GM23338 (cell line): ENCODE measurements around the gene FASN. TPM values are rescaled to one million over a fixed set of nuclear protein-coding genes. Genes with fewer than 3 reads are reported as not detected.

Experiments
- ATAC-seq: fragments of 200-7000 bp; cut with Tn5 transposase; 3 replicates; pipeline ENCODE4 v1.9.1; 2020
- DNase-seq: peaks from one replicate; pipeline ENCODE4 v3.0.0-alpha.2; 2015; ENCODE audit warnings: low spot score
- H2AFZ ChIP-seq: fragments of 200-600 bp; sonication (generic); 2 replicates; pipeline ENCODE4 v1.8.0; 2016; ENCODE audit warnings: antibody characterized with exemption, mild to moderate bottlenecking, moderate library complexity
- H3F3A ChIP-seq: fragments of 200-600 bp; sonication (generic); replicated peaks from 2 replicates; pipeline ENCODE4 v1.8.0; 2017; ENCODE audit warnings: antibody characterized with exemption, mixed run types, low read depth
- H3K27ac ChIP-seq: fragments of 200-600 bp; sonication (generic); 2 replicates; pipeline ENCODE4 v1.6.1; 2016; ENCODE audit warnings: low read depth
- H3K27me3 ChIP-seq: fragments of 200-600 bp; sonication (generic); 2 replicates; pipeline ENCODE4 v1.8.0; 2016; ENCODE audit warnings: mild to moderate bottlenecking, mixed run types, moderate library complexity; ENCODE audit not compliant: insufficient read depth
- H3K36me3 ChIP-seq: fragments of 200-600 bp; sonication (generic); 2 replicates; pipeline ENCODE4 v1.8.0; 2016; ENCODE audit warnings: mild to moderate bottlenecking; ENCODE audit not compliant: insufficient read depth
- H3K4me1 ChIP-seq: fragments of 200-600 bp; sonication (generic); 2 replicates; pipeline ENCODE4 v1.8.0; 2016; ENCODE audit warnings: mild to moderate bottlenecking, moderate library complexity; ENCODE audit not compliant: insufficient read depth
- H3K4me2 ChIP-seq: fragments of 200-600 bp; sonication (generic); 2 replicates; pipeline ENCODE4 v1.7.1; 2017; ENCODE audit warnings: mixed run types
- H3K4me3 ChIP-seq: fragments of 200-600 bp; sonication (generic); 2 replicates; pipeline ENCODE4 v1.6.1; 2016; ENCODE audit warnings: mixed run types
- H3K79me2 ChIP-seq: fragments of 200-600 bp; sonication (generic); replicated peaks from 2 replicates; pipeline ENCODE4 v1.8.0; 2017; ENCODE audit warnings: mild to moderate bottlenecking; ENCODE audit not compliant: insufficient read depth
- H3K9me2 ChIP-seq: fragments of 200-600 bp; sonication (generic); 2 replicates; pipeline ENCODE4 v1.8.0; 2017; ENCODE audit not compliant: insufficient read depth
- H4K20me1 ChIP-seq: fragments of 200-600 bp; sonication (generic); replicated peaks from 2 replicates; pipeline ENCODE4 v1.8.0; 2017; ENCODE audit warnings: mild to moderate bottlenecking; ENCODE audit not compliant: insufficient read depth
- H3K27ac Mint-ChIP-seq: 2 replicates; pipeline ENCODE4 v1.8.0; 2020; ENCODE audit warnings: inconsistent platforms, mild to moderate bottlenecking, moderate library complexity, mixed read lengths
- H3K27me3 Mint-ChIP-seq: 3 replicates; pipeline ENCODE4 v1.8.0; 2022; ENCODE audit warnings: low read depth, mild to moderate bottlenecking, moderate library complexity, mixed read lengths, inconsistent platforms; ENCODE audit not compliant: insufficient read depth, poor library complexity
- H3K36me3 Mint-ChIP-seq: 3 replicates; pipeline ENCODE4 v1.8.0; 2021; ENCODE audit warnings: low read depth, mild to moderate bottlenecking, inconsistent platforms, moderate library complexity, mixed read lengths
- H3K4me1 Mint-ChIP-seq: 3 replicates; pipeline ENCODE4 v1.8.0; 2020; ENCODE audit warnings: mild to moderate bottlenecking, inconsistent platforms, mixed read lengths
- H3K4me3 Mint-ChIP-seq: 3 replicates; pipeline ENCODE4 v1.8.0; 2021; ENCODE audit warnings: moderate library complexity, mild to moderate bottlenecking, inconsistent platforms, mixed read lengths
- H3K9me3 Mint-ChIP-seq: 3 replicates; pipeline ENCODE4 v1.8.0; 2020; ENCODE audit warnings: moderate library complexity, mild to moderate bottlenecking, inconsistent platforms, mixed read lengths
- CREB1 ChIP-seq: fragments of 250-450 bp; sonication (Bioruptor Pico); IDR thresholded peaks from 2 replicates; pipeline ENCODE4 v1.5.0; 2020; ENCODE audit warnings: low read depth, mild to moderate bottlenecking, moderate library complexity
- EZH2 ChIP-seq: fragments of 200-600 bp; sonication (generic); IDR thresholded peaks from one replicate; pipeline ENCODE4 v1.8.0; 2017; ENCODE audit warnings: antibody characterized with exemption, mild to moderate bottlenecking, low read depth; ENCODE audit not compliant: unreplicated experiment
- EZH2phosphoT487 ChIP-seq: fragments of 200-600 bp; sonication (generic); IDR thresholded peaks from one replicate; pipeline ENCODE4 v1.8.1; 2018; ENCODE audit warnings: antibody characterized with exemption; ENCODE audit not compliant: unreplicated experiment
- JUNB ChIP-seq: IDR thresholded peaks from one replicate; pipeline ENCODE4 v1.6.1; 2016; ENCODE audit warnings: antibody characterized with exemption; ENCODE audit not compliant: unreplicated experiment
- NANOG ChIP-seq: IDR thresholded peaks from 2 replicates; pipeline ENCODE4 v1.6.1; 2016; ENCODE audit warnings: antibody characterized with exemption, borderline replicate concordance
- POLR2AphosphoS5 ChIP-seq: IDR thresholded peaks from 2 replicates; pipeline ENCODE4 v1.6.1; 2016; ENCODE audit warnings: antibody characterized with exemption, low read depth
- STAT1 ChIP-seq: IDR thresholded peaks from one replicate; pipeline ENCODE4 v1.6.1; 2016; ENCODE audit warnings: antibody characterized with exemption; ENCODE audit not compliant: unreplicated experiment
- ZNF114 ChIP-seq: fragments of 250-450 bp; sonication (Bioruptor Pico); IDR thresholded peaks from 2 replicates; pipeline ENCODE4 v1.5.0; 2020; ENCODE audit warnings: mild to moderate bottlenecking, moderate library complexity
- ZNF331 ChIP-seq: fragments of 250-450 bp; sonication (Bioruptor Pico); IDR thresholded peaks from 2 replicates; pipeline ENCODE4 v1.5.0; 2020; ENCODE audit warnings: low read depth, mild to moderate bottlenecking, moderate library complexity
- polyA plus RNA-seq: library from polyadenylated mRNA; unstranded; fragments of >200 nt; fragmentation: Nextera tagmentation; extraction: Ambion mirVana; gene quantifications from 2 replicates; pipeline ENCODE4 v1.2.1, GENCODE V29; 2016
- total RNA-seq: library from RNA; depleted of rRNA; stranded (reverse); fragments of >200 nt; shearing (Covaris generic); gene quantifications from 2 replicates; pipeline ENCODE4 v1.2.3, GENCODE V29; 2014
- TF ChIP-seq, protein P1 (sequence below), 2 experiments: fragments of 200-600 bp in 1 of 2; sonication (generic) in 1 of 2; conservative IDR thresholded peaks; 2 replicates each; pipeline versions ENCODE4 v1.5.1 to v1.6.1; 2016 to 2017; ENCODE audit warnings: antibody characterized with exemption in 2 of 2, low read depth in 2 of 2, mild to moderate bottlenecking in 2 of 2, moderate library complexity in 1 of 2
- TF ChIP-seq, protein P2 (sequence below): fragments of 250-450 bp; sonication (Bioruptor Pico); IDR thresholded peaks from 2 replicates; pipeline ENCODE4 v1.5.0; 2020; ENCODE audit warnings: mild to moderate bottlenecking, moderate library complexity
- TF ChIP-seq, protein P3 (sequence below): IDR thresholded peaks from 2 replicates; pipeline ENCODE4 v1.6.1; 2016; ENCODE audit warnings: antibody characterized with exemption
- TF ChIP-seq, protein P4 (sequence below): IDR thresholded peaks from one replicate; pipeline ENCODE4 v1.6.1; 2018; ENCODE audit warnings: antibody characterized with exemption; ENCODE audit not compliant: unreplicated experiment

Gene FASN
- total and polyA plus RNA-seq, 2 experiments from 2014 or later = 120 to 849 TPM

DNA sequence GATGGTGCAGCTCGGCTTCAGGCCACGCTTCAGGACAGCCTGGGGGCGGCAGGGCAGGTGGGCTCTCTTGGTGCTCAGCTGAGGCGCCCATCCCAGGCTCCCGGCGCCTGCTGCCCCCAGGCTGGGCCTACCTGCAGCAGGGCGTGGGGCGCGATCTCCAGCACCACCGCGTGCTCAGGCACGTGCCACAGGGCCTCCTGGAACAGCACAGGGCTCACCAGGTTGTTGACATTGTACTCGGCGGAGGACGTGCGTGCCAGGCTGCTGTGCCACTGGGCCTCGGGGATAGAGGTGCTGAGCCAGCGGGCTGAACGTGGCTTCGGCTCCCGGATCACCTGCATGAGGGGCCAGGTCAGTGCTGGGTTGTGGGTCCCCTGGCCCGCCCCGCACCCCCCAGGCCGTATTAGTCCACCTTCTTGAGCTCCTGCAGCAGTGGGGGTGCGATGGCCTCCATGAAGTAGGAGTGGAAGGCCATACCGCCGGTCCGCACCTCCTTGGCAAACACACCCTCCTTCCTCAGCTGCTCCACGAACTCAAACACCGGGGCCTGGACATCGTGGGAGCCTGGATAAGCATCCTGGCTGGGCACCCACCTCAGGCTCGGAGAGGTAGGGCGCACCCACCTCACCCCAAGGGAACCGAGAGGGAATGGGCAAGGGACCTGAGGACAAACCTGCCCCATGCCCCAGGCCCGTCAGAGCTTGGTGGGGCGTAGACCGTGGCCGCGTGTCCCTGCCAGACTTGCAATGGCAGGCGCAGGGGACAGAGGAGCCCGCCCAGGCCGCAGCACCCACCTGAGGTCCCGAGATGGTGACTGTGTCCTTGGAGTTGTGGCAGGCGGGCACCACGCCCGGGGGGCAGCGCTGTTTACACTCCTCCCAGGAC, 9.0 kb downstream of the FASN start:
- Mint-ChIP-seq H3K36me3 (peaks cover 55% of the 10 kb centered on the region; the same call in 2 of the 3 replicates), H3K4me3 (no peak overlapping the region), H3K9me3 (no peaks in the 10 kb centered on the region), H3K4me1 (no peaks in the 10 kb centered on the region), H3K27ac (no peak overlapping the region), H3K27me3 (peaks cover 10% of the 10 kb centered on the region)
- Histone ChIP-seq H3K79me2 (peaks cover 5% of the 10 kb centered on the region; the same call in 1 of the 2 replicates), H3K27me3 (no peaks in the 10 kb centered on the region), H3K9me2 (no peaks in the 10 kb centered on the region), H4K20me1 (peaks cover 18% of the 10 kb centered on the region), H3K36me3 (peaks cover 13% of the 10 kb centered on the region; the same call in 1 of the 2 replicates), H3F3A (0 out of 2 replicates have a peak, but pooled peaks cover 16% of the 10 kb centered on the region), H2AFZ (no peak overlapping the region), H3K27ac (no peak overlapping the region), H3K4me3 (no peak overlapping the region), H3K4me1 (no peaks in the 10 kb centered on the region), H3K4me2 (no peak overlapping the region)
- no peak for ATAC-seq
- DNase-seq = no peak
- TF ChIP-seq, protein P1, sequence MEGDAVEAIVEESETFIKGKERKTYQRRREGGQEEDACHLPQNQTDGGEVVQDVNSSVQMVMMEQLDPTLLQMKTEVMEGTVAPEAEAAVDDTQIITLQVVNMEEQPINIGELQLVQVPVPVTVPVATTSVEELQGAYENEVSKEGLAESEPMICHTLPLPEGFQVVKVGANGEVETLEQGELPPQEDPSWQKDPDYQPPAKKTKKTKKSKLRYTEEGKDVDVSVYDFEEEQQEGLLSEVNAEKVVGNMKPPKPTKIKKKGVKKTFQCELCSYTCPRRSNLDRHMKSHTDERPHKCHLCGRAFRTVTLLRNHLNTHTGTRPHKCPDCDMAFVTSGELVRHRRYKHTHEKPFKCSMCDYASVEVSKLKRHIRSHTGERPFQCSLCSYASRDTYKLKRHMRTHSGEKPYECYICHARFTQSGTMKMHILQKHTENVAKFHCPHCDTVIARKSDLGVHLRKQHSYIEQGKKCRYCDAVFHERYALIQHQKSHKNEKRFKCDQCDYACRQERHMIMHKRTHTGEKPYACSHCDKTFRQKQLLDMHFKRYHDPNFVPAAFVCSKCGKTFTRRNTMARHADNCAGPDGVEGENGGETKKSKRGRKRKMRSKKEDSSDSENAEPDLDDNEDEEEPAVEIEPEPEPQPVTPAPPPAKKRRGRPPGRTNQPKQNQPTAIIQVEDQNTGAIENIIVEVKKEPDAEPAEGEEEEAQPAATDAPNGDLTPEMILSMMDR (conservative IDR thresholded peaks at IDR 0.05; ENCODE audit: low read depth in 2 of 2) = no peak
- TF ChIP-seq EZH2phosphoT487 = no peak
- no peak for TF ChIP-seq CREB1 (CRISPR knock-in tag)
- TF ChIP-seq, protein P2, sequence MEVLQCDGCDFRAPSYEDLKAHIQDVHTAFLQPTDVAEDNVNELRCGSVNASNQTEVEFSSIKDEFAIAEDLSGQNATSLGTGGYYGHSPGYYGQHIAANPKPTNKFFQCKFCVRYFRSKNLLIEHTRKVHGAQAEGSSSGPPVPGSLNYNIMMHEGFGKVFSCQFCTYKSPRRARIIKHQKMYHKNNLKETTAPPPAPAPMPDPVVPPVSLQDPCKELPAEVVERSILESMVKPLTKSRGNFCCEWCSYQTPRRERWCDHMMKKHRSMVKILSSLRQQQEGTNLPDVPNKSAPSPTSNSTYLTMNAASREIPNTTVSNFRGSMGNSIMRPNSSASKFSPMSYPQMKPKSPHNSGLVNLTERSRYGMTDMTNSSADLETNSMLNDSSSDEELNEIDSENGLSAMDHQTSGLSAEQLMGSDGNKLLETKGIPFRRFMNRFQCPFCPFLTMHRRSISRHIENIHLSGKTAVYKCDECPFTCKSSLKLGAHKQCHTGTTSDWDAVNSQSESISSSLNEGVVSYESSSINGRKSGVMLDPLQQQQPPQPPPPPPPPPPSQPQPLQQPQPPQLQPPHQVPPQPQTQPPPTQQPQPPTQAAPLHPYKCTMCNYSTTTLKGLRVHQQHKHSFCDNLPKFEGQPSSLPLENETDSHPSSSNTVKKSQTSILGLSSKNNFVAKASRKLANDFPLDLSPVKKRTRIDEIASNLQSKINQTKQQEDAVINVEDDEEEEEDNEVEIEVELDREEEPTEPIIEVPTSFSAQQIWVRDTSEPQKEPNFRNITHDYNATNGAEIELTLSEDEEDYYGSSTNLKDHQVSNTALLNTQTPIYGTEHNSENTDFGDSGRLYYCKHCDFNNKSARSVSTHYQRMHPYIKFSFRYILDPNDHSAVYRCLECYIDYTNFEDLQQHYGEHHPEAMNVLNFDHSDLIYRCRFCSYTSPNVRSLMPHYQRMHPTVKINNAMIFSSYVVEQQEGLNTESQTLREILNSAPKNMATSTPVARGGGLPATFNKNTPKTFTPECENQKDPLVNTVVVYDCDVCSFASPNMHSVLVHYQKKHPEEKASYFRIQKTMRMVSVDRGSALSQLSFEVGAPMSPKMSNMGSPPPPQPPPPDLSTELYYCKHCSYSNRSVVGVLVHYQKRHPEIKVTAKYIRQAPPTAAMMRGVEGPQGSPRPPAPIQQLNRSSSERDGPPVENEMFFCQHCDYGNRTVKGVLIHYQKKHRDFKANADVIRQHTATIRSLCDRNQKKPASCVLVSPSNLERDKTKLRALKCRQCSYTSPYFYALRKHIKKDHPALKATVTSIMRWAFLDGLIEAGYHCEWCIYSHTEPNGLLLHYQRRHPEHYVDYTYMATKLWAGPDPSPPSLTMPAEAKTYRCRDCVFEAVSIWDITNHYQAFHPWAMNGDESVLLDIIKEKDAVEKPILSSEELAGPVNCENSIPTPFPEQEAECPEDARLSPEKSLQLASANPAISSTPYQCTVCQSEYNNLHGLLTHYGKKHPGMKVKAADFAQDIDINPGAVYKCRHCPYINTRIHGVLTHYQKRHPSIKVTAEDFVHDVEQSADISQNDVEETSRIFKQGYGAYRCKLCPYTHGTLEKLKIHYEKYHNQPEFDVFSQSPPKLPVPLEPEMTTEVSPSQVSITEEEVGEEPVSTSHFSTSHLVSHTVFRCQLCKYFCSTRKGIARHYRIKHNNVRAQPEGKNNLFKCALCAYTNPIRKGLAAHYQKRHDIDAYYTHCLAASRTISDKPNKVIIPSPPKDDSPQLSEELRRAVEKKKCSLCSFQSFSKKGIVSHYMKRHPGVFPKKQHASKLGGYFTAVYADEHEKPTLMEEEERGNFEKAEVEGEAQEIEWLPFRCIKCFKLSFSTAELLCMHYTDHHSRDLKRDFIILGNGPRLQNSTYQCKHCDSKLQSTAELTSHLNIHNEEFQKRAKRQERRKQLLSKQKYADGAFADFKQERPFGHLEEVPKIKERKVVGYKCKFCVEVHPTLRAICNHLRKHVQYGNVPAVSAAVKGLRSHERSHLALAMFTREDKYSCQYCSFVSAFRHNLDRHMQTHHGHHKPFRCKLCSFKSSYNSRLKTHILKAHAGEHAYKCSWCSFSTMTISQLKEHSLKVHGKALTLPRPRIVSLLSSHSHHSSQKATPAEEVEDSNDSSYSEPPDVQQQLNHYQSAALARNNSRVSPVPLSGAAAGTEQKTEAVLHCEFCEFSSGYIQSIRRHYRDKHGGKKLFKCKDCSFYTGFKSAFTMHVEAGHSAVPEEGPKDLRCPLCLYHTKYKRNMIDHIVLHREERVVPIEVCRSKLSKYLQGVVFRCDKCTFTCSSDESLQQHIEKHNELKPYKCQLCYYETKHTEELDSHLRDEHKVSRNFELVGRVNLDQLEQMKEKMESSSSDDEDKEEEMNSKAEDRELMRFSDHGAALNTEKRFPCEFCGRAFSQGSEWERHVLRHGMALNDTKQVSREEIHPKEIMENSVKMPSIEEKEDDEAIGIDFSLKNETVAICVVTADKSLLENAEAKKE (CRISPR knock-in tag) = no peak
- TF ChIP-seq STAT1 = no peak
- TF ChIP-seq ZNF114 (CRISPR knock-in tag) = no peak
- TF ChIP-seq JUNB = no peak
- TF ChIP-seq, protein P3, sequence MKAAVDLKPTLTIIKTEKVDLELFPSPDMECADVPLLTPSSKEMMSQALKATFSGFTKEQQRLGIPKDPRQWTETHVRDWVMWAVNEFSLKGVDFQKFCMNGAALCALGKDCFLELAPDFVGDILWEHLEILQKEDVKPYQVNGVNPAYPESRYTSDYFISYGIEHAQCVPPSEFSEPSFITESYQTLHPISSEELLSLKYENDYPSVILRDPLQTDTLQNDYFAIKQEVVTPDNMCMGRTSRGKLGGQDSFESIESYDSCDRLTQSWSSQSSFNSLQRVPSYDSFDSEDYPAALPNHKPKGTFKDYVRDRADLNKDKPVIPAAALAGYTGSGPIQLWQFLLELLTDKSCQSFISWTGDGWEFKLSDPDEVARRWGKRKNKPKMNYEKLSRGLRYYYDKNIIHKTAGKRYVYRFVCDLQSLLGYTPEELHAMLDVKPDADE = no peak
- TF ChIP-seq POLR2AphosphoS5 = no peak
- no peak for TF ChIP-seq ZNF331 (CRISPR knock-in tag)
- TF ChIP-seq, protein P4, sequence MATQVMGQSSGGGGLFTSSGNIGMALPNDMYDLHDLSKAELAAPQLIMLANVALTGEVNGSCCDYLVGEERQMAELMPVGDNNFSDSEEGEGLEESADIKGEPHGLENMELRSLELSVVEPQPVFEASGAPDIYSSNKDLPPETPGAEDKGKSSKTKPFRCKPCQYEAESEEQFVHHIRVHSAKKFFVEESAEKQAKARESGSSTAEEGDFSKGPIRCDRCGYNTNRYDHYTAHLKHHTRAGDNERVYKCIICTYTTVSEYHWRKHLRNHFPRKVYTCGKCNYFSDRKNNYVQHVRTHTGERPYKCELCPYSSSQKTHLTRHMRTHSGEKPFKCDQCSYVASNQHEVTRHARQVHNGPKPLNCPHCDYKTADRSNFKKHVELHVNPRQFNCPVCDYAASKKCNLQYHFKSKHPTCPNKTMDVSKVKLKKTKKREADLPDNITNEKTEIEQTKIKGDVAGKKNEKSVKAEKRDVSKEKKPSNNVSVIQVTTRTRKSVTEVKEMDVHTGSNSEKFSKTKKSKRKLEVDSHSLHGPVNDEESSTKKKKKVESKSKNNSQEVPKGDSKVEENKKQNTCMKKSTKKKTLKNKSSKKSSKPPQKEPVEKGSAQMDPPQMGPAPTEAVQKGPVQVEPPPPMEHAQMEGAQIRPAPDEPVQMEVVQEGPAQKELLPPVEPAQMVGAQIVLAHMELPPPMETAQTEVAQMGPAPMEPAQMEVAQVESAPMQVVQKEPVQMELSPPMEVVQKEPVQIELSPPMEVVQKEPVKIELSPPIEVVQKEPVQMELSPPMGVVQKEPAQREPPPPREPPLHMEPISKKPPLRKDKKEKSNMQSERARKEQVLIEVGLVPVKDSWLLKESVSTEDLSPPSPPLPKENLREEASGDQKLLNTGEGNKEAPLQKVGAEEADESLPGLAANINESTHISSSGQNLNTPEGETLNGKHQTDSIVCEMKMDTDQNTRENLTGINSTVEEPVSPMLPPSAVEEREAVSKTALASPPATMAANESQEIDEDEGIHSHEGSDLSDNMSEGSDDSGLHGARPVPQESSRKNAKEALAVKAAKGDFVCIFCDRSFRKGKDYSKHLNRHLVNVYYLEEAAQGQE = no peak
- TF ChIP-seq EZH2 = no peak
- TF ChIP-seq NANOG = no peak
